GM12801 (cell line): Measurements from ENCODE around the gene ACADS.

ENCODE experiments used
- TF ChIP-seq, protein P1 (sequence below): IDR thresholded peaks from one replicate; pipeline ENCODE4 v1.5.1; 2011; ENCODE audit warnings: control low read depth; ENCODE audit not compliant: insufficient read length; ENCODE audit errors: extremely low read depth

ACADS gene

DNA sequence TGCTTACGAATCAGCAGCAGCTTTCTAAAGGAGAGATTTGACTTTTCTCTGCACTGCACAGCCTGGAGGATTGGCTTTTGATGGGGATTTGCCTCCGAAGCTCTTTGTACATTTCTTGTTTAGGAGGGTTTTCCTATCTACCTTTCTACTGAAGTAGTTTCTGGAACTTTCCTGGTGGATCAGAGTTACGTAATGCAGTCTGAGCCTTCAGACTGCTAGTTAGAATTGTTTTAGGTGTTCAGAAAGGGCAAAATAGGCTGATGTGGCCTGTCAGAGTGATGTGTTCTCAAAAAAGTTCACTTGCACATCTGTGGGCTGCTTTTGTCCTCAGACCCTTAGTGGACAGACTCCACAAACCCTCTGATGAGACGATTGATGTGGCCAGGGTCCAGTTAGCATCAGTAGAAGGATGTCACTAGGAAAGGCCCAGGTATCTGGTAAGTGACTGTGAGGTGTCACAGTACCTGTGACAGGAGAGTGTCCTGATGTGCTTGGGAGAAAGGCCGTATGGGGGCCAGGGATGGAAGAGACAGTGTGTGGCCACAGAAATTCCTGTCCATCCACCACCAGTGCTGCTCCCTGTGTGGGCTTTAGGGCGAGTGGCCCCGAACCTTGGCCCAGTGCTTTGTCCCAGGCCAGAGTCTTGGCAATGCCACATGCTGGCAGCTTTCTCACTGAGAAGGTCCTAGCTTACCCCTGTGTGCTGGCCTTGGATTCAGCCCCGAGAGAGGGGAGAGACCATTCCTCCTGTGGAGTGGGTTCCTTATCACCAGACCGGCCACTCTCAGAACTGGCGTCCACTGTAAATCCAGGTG is 4.4 kb upstream of the ACADS start:
- TF ChIP-seq, protein P1, sequence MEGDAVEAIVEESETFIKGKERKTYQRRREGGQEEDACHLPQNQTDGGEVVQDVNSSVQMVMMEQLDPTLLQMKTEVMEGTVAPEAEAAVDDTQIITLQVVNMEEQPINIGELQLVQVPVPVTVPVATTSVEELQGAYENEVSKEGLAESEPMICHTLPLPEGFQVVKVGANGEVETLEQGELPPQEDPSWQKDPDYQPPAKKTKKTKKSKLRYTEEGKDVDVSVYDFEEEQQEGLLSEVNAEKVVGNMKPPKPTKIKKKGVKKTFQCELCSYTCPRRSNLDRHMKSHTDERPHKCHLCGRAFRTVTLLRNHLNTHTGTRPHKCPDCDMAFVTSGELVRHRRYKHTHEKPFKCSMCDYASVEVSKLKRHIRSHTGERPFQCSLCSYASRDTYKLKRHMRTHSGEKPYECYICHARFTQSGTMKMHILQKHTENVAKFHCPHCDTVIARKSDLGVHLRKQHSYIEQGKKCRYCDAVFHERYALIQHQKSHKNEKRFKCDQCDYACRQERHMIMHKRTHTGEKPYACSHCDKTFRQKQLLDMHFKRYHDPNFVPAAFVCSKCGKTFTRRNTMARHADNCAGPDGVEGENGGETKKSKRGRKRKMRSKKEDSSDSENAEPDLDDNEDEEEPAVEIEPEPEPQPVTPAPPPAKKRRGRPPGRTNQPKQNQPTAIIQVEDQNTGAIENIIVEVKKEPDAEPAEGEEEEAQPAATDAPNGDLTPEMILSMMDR, result no peak

DNA sequence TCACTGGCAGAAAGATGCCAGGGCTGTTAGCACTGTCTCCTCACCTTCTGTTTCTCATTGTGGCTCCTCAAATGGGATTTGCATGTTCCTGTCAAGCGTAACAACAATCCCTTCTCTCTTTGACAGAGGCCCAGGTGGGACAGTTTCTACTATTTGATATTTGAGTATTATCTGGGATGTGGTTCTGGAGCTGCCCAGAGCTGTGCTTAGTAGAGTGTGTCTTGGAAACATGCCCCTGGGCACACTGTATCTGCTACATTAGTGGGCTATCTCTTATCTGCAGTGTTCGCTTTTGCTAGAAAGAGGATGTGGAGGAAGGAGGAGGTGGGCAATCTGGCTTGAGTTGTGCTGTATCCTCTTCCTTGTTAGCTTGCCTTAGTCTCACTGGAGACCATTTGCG is 3.8 kb upstream of the ACADS start:
- TF ChIP-seq, protein P1, result no peak

DNA sequence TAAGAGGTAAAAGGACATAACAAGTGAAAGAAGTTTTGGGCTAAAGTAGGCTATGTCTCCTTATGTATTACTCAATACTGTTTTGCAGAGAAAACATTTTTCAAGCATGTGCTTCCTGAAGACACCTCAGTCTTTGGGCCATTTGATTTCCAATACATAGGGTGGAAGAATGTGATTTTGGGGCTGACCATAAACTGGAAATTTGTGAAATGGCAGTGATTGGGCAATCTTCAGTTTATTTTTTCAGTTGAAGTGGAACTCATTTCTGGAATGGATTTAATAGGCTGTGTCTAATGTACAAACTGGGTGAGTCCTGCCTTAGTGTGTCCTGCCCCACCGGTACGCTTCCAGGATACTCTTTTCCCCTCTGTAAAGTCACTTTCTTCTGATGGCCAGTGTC is 2.8 kb upstream of the ACADS start:
- TF ChIP-seq, protein P1, result no peak

DNA sequence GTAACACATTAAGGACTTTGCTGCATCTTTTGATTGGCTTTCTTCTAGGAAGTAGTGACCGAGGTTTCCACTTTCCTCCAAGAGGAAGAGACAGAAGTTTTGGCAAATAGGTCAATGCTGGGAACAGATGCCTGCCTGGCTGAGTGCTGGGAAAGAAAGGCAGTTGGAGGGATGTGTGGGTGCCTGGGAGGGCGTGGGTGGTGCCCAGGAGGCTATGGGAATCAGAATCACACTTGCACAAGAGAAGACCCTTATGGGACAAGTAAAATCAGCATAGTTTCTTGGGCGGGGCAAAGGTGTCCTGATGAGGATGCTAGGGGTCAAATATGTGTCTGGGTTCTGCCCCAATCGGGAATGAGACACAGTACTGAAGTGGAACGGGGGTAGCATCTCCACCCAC is 906 bp upstream of the ACADS start:
- TF ChIP-seq, protein P1, result no peak

DNA sequence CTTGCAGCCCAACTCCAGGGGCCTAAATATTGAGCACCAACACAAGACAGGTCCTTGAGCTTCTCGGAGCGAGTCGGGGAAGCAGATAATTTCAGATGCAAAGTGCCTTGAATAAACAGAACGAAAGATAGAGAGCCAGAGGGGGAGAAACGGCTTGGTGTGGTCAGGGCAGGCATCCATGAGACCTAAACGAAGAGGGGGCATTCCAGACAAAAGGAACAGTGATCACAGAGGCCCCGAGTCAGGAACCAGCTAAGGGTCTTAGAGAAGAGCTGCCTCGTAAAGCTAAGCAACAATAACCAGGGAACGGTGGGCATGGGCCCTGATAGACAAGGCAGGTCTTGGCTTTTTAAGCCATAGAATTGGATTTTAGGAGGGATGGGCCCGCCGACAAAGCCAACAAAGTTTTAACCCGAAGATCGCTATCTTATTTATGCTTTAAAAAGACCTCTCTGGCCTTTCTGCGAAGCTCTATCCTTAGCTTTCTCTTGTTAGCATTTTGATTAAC is 421 bp upstream of the ACADS start:
- TF ChIP-seq, protein P1, result no peak

DNA sequence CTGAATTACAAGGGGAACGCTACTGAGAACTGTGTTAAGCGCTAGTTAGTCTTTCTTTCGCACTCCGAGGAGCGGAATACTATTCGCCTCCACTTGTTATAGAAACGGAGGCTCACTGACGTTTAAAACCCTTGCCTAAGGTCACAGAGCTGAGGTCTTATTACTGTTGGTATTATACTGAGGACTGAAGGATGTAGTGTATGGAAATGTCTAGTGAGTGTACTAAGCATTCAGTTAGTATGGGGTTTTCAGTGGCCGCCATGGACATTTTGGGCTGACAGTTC is 826 bp downstream of the ACADS start:
- TF ChIP-seq, protein P1, result no peak

DNA sequence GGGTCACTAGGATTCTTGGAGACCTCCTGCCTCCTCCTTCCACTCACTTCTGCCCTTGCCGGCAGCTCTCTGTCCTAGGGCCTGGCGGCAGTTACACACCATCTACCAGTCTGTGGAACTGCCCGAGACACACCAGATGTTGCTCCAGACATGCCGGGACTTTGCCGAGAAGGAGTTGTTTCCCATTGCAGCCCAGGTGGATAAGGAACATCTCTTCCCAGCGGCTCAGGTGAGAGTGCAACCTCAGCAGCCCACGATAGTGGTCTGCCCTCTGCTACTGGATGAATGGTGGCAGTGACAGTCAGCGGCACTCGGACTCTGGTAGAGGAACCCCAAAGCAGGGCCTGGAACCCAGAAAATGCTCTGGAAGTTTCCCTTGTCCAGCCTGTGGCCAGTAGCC is 1.3 kb downstream of the ACADS start:
- TF ChIP-seq, protein P1, result no peak

DNA sequence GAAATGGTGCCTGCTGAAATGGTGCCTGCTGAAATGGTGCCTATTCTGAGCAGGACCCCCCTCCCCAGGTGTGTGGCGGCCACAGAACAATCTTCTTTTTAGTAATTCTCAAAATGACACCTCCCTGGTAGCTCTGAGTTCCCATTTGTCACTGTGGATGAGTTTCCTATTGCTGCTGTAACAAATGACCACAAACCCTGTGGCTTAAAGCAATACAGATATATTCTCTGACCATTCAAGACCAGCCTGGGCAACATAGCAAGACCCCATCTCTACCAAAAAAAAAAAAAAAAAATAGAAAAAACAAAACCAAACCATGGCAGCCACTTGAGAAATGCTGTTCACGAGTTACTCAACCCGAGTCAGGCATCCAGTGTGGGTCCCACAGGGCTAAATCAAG is 7.9 kb downstream of the ACADS start:
- TF ChIP-seq, protein P1, result no peak
